HG03280 (cell line): ENCODE results near the gene MMP11.
"Not testable (repeated sequence)": the region's sequence is repeated elsewhere in the genome, so short reads cannot be mapped to it uniquely, and the experiment has no call there.

Experiments used
- ATAC-seq: cut with Tn5 transposase; IDR thresholded peaks from one replicate; pipeline ENCODE4 v1.9.1; 2021; ENCODE audit warnings: mild to moderate bottlenecking, moderate library complexity; ENCODE audit not compliant: unreplicated experiment

MMP11 gene

GRCh38 chr22:23772649-23773473 is at the start of gene MMP11:
Gene MMP11, plus strand, starts transcription at chr22:23772849. Its CDS starts 22 bp downstream, at chr22:23772871.
- no peak for ATAC-seq

- not testable (repeated sequence) for ATAC-seq
Measured at GRCh38 chr22:23728108-23728507, 44.5 kb upstream of the MMP11 start.

GRCh38 chr22:23737696-23738095 is 35.0 kb upstream of the MMP11 start:
- no peak for ATAC-seq

GRCh38 chr22:23742505-23743264 is 30.0 kb upstream of the MMP11 start:
- ATAC-seq, result no peak

- no peak for ATAC-seq
Measured at GRCh38 chr22:23743303-23743705, 29.3 kb upstream of the MMP11 start.

- no peak for ATAC-seq
Measured at GRCh38 chr22:23744001-23744400, 28.6 kb upstream of the MMP11 start.

- no peak for ATAC-seq
Measured at GRCh38 chr22:23744485-23744884, 28.2 kb upstream of the MMP11 start.

GRCh38 chr22:23745791-23746190 is 26.9 kb upstream of the MMP11 start:
- ATAC-seq, result no peak

GRCh38 chr22:23749841-23750301 is 22.8 kb upstream of the MMP11 start:
- ATAC-seq, result no peak

GRCh38 chr22:23750367-23750713 is 22.3 kb upstream of the MMP11 start:
- ATAC-seq, result no peak

GRCh38 chr22:23750714-23751440 is 21.8 kb upstream of the MMP11 start, which contains the start of gene ZNF70:
Gene ZNF70, minus strand, starts transcription at chr22:23751112. Its CDS starts 5,972 bp downstream, at chr22:23745140.
- peak; percentile 82 for ATAC-seq

- ATAC-seq, result no peak
Measured at GRCh38 chr22:23751441-23751996, 21.1 kb upstream of the MMP11 start.

- ATAC-seq, result no peak
Measured at GRCh38 chr22:23752090-23752691, 20.5 kb upstream of the MMP11 start.

GRCh38 chr22:23752750-23753149 is 19.9 kb upstream of the MMP11 start:
- no peak for ATAC-seq

- no peak for ATAC-seq
Measured at GRCh38 chr22:23753385-23753784, 19.3 kb upstream of the MMP11 start.

GRCh38 chr22:23754220-23754919 is 18.3 kb upstream of the MMP11 start, which contains the start of gene VPREB3:
Gene VPREB3, minus strand, starts transcription at chr22:23754425. Its CDS starts 62 bp downstream, at chr22:23754363.
- ATAC-seq, result no peak

GRCh38 chr22:23754980-23755636 is 17.5 kb upstream of the MMP11 start:
- no peak for ATAC-seq

- ATAC-seq, result no peak
Measured at GRCh38 chr22:23755711-23756110, 16.9 kb upstream of the MMP11 start.

- ATAC-seq, result no peak
Measured at GRCh38 chr22:23756891-23757290, 15.8 kb upstream of the MMP11 start.
